HL-60/S4 (cell line): ENCODE results near the gene MGAT5.

ENCODE experiments used
- in situ Hi-C: fragments of 300-500 bp; cut with MboI; formaldehyde crosslinking; loops from 2 replicates; pipeline ENCODE4 v1.14.3; 2022; ENCODE audit warnings: low sequenced_read_pairs

MGAT5 gene

DNA sequence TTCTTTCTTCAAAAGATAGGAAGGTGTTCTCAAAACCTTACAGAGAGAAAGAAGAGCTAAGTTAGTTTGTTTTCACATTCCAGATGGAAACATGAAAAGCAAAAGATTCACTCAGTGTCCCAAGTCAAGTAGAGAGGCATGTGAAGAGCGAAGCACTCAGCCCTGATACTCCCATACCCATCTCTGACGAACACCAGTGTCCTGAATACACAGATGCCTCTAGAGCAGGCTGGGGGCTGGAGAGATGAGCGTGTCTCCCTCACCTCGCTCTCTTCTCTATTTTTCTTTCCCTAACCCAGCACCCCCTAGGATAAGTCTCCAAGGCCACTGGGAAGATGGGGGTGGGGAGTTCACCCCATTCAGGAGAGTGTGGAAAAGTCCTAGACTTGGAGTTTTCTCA, 237.2 kb downstream of the MGAT5 start:
- in situ Hi-C loops, result no loop called here

GRCh38 chr2:134491771-134492441, 238.0 kb downstream of the MGAT5 start:
- in situ Hi-C loops, result no loop called here

DNA sequence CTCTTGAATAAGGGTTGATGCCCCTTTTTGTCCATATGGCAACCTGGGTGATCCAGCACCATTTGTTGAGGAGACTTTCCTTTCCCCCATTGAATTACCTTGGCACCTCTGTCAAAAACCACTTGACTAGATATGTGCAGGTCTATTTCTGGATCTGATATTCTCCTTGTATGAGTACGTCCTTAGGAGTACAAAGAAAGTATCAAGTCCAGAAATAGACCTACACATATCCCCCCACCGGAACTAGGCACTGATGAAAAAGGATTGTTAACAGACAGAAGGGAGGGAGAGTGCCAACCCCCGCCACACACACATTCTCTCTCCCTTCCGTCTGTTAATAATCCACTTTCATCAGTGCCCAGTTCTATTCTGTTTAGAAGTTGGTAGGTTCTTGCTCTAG, 239.9 kb downstream of the MGAT5 start:
- in situ Hi-C loops, result no loop called here

- in situ Hi-C loops, result no loop called here
Observed at GRCh38 chr2:134498654-134499053, 244.8 kb downstream of the MGAT5 start.

GRCh38 chr2:134499307-134499926, 245.5 kb downstream of the MGAT5 start:
- in situ Hi-C loops, result no loop called here

- in situ Hi-C loops, result no loop called here
Observed at GRCh38 chr2:134500211-134500935, 246.5 kb downstream of the MGAT5 start.

- in situ Hi-C loops, result no loop called here
Observed at GRCh38 chr2:134501476-134502091, 247.7 kb downstream of the MGAT5 start.

GRCh38 chr2:134502104-134502503, 248.2 kb downstream of the MGAT5 start:
- in situ Hi-C loops, result no loop called here
